Uterus (tissue), 4 donors: Measurements from ENCODE around the gene ZCCHC8. TPM values are rescaled to one million over a fixed set of nuclear protein-coding genes. Genes with fewer than 3 reads are reported as not detected.

ENCODE experiments used
- DNase-seq, 2 donors: peaks; one replicate each; pipeline ENCODE4 v3.0.0-alpha.2; 2019 to 2020
- H3K27ac ChIP-seq, 2 donors: fragments of 200-600 bp; sonication (generic); 1 replicate in 1 of 2; 2 replicates in 1 of 2; pipeline ENCODE4 v1.5.1; 2016 to 2018
- H3K27me3 ChIP-seq, 2 donors: fragments of 200-600 bp; sonication (generic); one replicate each; pipeline ENCODE4 v1.5.1; 2018 to 2019; ENCODE audit warnings: control low read depth in 1 of 2
- H3K36me3 ChIP-seq, 2 donors: fragments of 200-600 bp; sonication (generic); one replicate each; pipeline ENCODE4 v1.5.1; 2019; ENCODE audit warnings: control low read depth in 1 of 2
- H3K4me1 ChIP-seq, 2 donors: fragments of 200-600 bp; sonication (generic); one replicate each; pipeline ENCODE4 v1.5.1; 2018 to 2019; ENCODE audit warnings: control low read depth in 1 of 2
- H3K4me3 ChIP-seq, 2 donors: fragments of 200-600 bp; sonication (generic); 1 replicate in 1 of 2; 2 replicates in 1 of 2; pipeline ENCODE4 v1.5.1; 2018 to 2019; ENCODE audit warnings: mild to moderate bottlenecking in 1 of 2
- H3K9me3 ChIP-seq, 2 donors: fragments of 200-600 bp; sonication (generic); one replicate each; pipeline ENCODE4 v1.5.1; 2019; ENCODE audit warnings: control low read depth in 1 of 2
- CTCF ChIP-seq, 4 experiments: fragments of 200-600 bp in 2 of 4; fragments of 450-650 bp in 2 of 4; sonication (generic) in 2 of 4; IDR thresholded peaks; one replicate each; pipeline ENCODE4 v1.5.1; 2016 to 2019; ENCODE audit warnings: antibody characterized with exemption in 4 of 4, mild to moderate bottlenecking in 2 of 4, moderate library complexity in 1 of 4
- POLR2A ChIP-seq, 2 donors: fragments of 450-650 bp; IDR thresholded peaks; one replicate each; pipeline ENCODE4 v1.6.1; 2016; ENCODE audit warnings: antibody characterized with exemption in 2 of 2, mild to moderate bottlenecking in 1 of 2, moderate library complexity in 1 of 2
- intact Hi-C: fragments of 100-400 bp; cut with DNase I; formaldehyde crosslinking; loops from one replicate; pipeline ENCODE4 v1.15.1; 2023; ENCODE audit warnings: low total_unique reads
- total RNA-seq, 4 donors: library from RNA; depleted of rRNA in 3 of 4; stranded (reverse); fragments of >200 nt in 3 of 4; gene quantifications; one replicate each; pipeline versions ENCODE4 v1.1.0 to v1.2.4, GENCODE V29; 2014 to 2023
- donor health status: DM: yes; HTN: yes; CAD: no.

ZCCHC8 gene
- 10 to 100 TPM; 13.5 to 43.3 (median 25.8) TPM for total RNA-seq

- peak; percentile 96 to 97 for DNase-seq
- TF ChIP-seq POLR2A (IDR thresholded peaks at IDR 0.05), result peak; percentile 95 to 97
- peak; percentile 7 to 53 (median 36) for TF ChIP-seq CTCF (IDR thresholded peaks at IDR 0.05)
- intact Hi-C loops, result no loop called here
- H3K27me3 ChIP-seq, result no peaks in the 10 kb centered on the region
- H3K9me3 ChIP-seq, result no peaks in the 10 kb centered on the region
- no peaks in the 10 kb centered on the region for H3K36me3 ChIP-seq
- peak within 1 kb of the TSS; percentile 49 to 80 for H3K4me3 ChIP-seq
- H3K27ac ChIP-seq, result peak within 1 kb of the TSS; percentile 91 to 94
- H3K4me1 ChIP-seq, result peaks cover 0 to 3% of the 10 kb centered on the region in 2 donors
Observed at GRCh38 chr12:122500685-122501488, at the start of gene ZCCHC8. Gene ZCCHC8 (minus strand): TSS chr12:122500932. CDS start chr12:122500840, 92 bp downstream.

DNA sequence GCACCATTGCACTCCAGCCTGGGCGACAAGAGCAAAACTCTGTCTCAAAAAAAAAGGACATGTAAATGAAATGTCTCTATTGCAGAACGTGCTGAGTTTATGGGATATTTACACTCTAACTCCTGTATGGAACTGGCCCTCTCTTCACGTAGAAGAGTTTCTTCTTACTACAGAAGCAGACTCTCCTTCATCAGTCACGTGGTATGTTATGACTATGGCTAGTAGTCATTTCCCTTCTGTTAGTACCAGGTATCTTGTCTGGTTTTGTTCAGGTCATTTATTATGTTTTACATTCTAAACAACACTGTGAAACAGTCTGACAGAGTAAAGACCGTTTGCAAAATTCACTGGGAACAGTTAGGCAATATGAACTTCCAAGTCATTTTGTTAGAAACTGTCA lies 46.6 kb upstream of the ZCCHC8 start:
- DNase-seq, result no peak
- Histone ChIP-seq H3K27ac (no peak overlapping the region), H3K4me3 (no peak overlapping the region), H3K9me3 (no peaks in the 10 kb centered on the region), H3K27me3 (no peaks in the 10 kb centered on the region), H3K36me3 (no peaks in the 10 kb centered on the region), H3K4me1 (no peaks in the 10 kb centered on the region)
- TF ChIP-seq POLR2A (IDR thresholded peaks at IDR 0.05), result no peak
- TF ChIP-seq CTCF (IDR thresholded peaks at IDR 0.05), result no peak
- intact Hi-C loops, result no loop called here

GRCh38 chr12:122545855-122546254 lies 45.1 kb upstream of the ZCCHC8 start:
- H3K27ac ChIP-seq, result no peak overlapping the region
- no peak for DNase-seq
- TF ChIP-seq CTCF (IDR thresholded peaks at IDR 0.05), result no peak
- no peak for TF ChIP-seq POLR2A (IDR thresholded peaks at IDR 0.05)
- no peaks in the 10 kb centered on the region for H3K9me3 ChIP-seq
- H3K36me3 ChIP-seq, result no peaks in the 10 kb centered on the region
- no peak overlapping the region for H3K4me3 ChIP-seq
- H3K4me1 ChIP-seq, result no peaks in the 10 kb centered on the region
- intact Hi-C loops, result no loop called here
- H3K27me3 ChIP-seq, result no peaks in the 10 kb centered on the region

DNA sequence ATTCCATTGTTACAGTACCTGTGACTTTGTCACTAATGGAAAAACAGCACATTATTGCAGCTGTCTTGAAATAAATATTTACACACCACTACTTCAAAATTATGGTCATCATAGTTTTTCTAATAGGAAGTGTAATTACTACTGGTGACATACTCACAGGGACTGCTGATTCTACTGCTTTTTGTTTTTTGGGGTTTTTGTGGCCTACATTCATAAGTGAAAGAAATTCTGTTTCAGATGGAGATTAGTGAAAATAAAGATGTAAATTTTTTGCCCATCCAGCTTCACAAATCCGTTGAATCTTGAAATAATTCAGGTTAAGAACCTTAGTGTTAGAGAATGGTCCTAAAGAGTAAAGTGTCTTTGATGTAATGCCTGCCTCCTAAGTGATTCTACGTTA lies 43.8 kb upstream of the ZCCHC8 start:
- TF ChIP-seq CTCF (IDR thresholded peaks at IDR 0.05) (no peak), POLR2A (IDR thresholded peaks at IDR 0.05) (no peak)
- no peaks in the 10 kb centered on the region for H3K27me3 ChIP-seq
- no peak overlapping the region for H3K4me3 ChIP-seq
- intact Hi-C loops, result no loop called here
- H3K4me1 ChIP-seq, result no peaks in the 10 kb centered on the region
- H3K9me3 ChIP-seq, result no peaks in the 10 kb centered on the region
- H3K36me3 ChIP-seq, result no peaks in the 10 kb centered on the region
- H3K27ac ChIP-seq, result no peak overlapping the region
- DNase-seq, result no peak

DNA sequence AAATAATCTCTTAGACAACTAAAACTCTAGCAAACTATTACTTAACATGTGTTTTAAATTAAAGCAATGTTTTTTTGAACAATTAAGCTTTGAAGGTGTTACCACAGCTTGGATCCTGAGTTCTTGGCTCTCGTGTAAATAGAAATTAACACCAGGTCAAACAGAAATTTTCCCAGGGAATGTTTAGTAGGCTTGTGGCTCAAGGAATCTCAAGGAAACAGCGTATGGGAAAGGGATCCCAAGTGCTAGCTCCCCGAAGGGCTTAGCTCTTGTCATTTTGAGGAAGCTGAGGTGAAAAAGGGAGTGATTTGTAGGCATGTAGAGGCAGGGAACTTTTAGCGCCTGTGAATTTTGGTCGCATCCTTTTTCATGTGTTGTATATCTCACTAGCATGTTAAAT lies 37.8 kb upstream of the ZCCHC8 start:
- H3K27ac ChIP-seq, result no peak overlapping the region
- no peaks in the 10 kb centered on the region for H3K36me3 ChIP-seq
- intact Hi-C loops, result no loop called here
- DNase-seq, result no peak
- no peaks in the 10 kb centered on the region for H3K9me3 ChIP-seq
- H3K4me1 ChIP-seq, result no peaks in the 10 kb centered on the region
- H3K4me3 ChIP-seq, result no peak overlapping the region
- no peak for TF ChIP-seq CTCF (IDR thresholded peaks at IDR 0.05)
- TF ChIP-seq POLR2A (IDR thresholded peaks at IDR 0.05), result no peak
- H3K27me3 ChIP-seq, result no peaks in the 10 kb centered on the region
